22Rv1 (cell line): Measurements from ENCODE around the gene ACLY.
"Not testable (repeated sequence)": the region's sequence is repeated elsewhere in the genome, so short reads cannot be mapped to it uniquely, and the experiment has no call there.

Experiments used
- CTCF ChIP-seq: fragments of 450-650 bp; IDR thresholded peaks from 2 replicates; pipeline ENCODE4 v1.5.1; 2017; ENCODE audit warnings: mild to moderate bottlenecking
- ZFX ChIP-seq: fragments of 450-650 bp; IDR thresholded peaks from 2 replicates; pipeline ENCODE4 v1.6.1; 2017; ENCODE audit warnings: antibody characterized with exemption, borderline replicate concordance

GRCh38 chr17:41851382-41851781, 67.4 kb downstream of the ACLY start:
- TF ChIP-seq CTCF, ZFX: not testable (repeated sequence)
